Right lobe of liver (tissue), 4 donors: Measurements from ENCODE around the gene FIGN.

Experiments
- POLR2A ChIP-seq: fragments of 450-650 bp; IDR thresholded peaks from one replicate; pipeline ENCODE4 v1.6.1; 2017; ENCODE audit warnings: antibody characterized with exemption, mild to moderate bottlenecking
- TF ChIP-seq, protein P1 (sequence below), 4 donors: fragments of 200-600 bp in 3 of 4; fragments of 450-650 bp in 1 of 4; IDR thresholded peaks; one replicate each; pipeline versions ENCODE4 v1.5.1 to v1.8.0; 2016 to 2022; ENCODE audit warnings: antibody characterized with exemption in 4 of 4, mild to moderate bottlenecking in 2 of 4
- donor health status: DM: no; HTN: no; CAD: no.
- donor health status: DM: no; HTN: no; CAD: no.
- donor health status: DM: no; HTN: yes; CAD: no.

DNA sequence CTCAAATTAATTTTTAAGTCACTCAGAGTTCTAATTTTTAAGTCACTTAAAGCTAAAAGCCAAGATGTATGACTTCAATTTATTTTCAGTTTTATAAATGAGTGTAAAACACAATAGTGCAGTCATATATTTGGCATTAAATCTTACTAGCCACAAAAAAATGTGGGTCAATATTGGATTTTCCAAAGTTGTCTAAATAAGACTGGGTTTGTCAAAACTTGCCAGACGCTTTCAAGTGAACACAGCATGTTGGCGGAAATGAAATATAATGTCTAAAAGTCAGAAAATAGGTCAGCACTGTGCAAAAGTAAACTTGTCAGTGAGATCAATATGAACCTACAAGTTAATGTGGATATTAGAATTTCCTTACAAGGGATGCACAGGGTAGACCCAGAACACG is 128.9 kb downstream of the FIGN start:
- TF ChIP-seq, protein P1, sequence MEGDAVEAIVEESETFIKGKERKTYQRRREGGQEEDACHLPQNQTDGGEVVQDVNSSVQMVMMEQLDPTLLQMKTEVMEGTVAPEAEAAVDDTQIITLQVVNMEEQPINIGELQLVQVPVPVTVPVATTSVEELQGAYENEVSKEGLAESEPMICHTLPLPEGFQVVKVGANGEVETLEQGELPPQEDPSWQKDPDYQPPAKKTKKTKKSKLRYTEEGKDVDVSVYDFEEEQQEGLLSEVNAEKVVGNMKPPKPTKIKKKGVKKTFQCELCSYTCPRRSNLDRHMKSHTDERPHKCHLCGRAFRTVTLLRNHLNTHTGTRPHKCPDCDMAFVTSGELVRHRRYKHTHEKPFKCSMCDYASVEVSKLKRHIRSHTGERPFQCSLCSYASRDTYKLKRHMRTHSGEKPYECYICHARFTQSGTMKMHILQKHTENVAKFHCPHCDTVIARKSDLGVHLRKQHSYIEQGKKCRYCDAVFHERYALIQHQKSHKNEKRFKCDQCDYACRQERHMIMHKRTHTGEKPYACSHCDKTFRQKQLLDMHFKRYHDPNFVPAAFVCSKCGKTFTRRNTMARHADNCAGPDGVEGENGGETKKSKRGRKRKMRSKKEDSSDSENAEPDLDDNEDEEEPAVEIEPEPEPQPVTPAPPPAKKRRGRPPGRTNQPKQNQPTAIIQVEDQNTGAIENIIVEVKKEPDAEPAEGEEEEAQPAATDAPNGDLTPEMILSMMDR (IDR thresholded peaks at IDR 0.05), result no peak
- no peak for TF ChIP-seq POLR2A
